SK-N-SH (cell line): ENCODE measurements around the gene ATR. TPM values are rescaled to one million over a fixed set of nuclear protein-coding genes. Genes with fewer than 3 reads are reported as not detected.
A peak's percentile ranks its signal among the peaks of the same experiment; 100 is the strongest.
"Not testable (repeated sequence)": the region's sequence is repeated elsewhere in the genome, so short reads cannot be mapped to it uniquely, and the experiment has no call there.

Experiments
- CTCF ChIA-PET: fragments of 300-600, 350-600 bp; formaldehyde crosslinking; extraction: SDS; loops from one replicate; lab custom pipeline; 2021; lab: Yijun Ruan, JAX
- POLR2A ChIA-PET: fragments of 350-600 bp; sonication (Branson Sonifier 250); formaldehyde crosslinking; extraction: SDS; loops from one replicate; lab custom pipeline; 2020; ENCODE audit warnings: antibody characterized with exemption, inconsistent platforms; lab: Yijun Ruan, JAX
- DNase-seq: peaks from one replicate; pipeline ENCODE4 v3.0.0; 2012
- H2AFZ ChIP-seq: fragments of 200-600 bp; sonication (generic); 2 replicates; pipeline ENCODE4 v1.8.1; 2016; ENCODE audit warnings: antibody characterized with exemption, mild to moderate bottlenecking, low read depth
- H3F3A ChIP-seq: fragments of 200-600 bp; sonication (generic); replicated peaks from 2 replicates; pipeline ENCODE3; 2016; ENCODE audit warnings: antibody characterized with exemption, mild to moderate bottlenecking; ENCODE audit not compliant: insufficient read depth
- H3K27ac ChIP-seq, 2 experiments: fragments of 200-500 bp in 1 of 2; fragments of 200-600 bp in 1 of 2; sonication (Bioruptor generic) in 1 of 2; sonication (generic), shearing (Covaris generic) in 1 of 2; 2 replicates each; pipeline versions ENCODE4 v1.5.1 to v1.6.1; 2014 to 2016; ENCODE audit warnings: low read depth in 2 of 2, inconsistent platforms in 1 of 2, low read length in 1 of 2, mild to moderate bottlenecking in 1 of 2, mixed read lengths in 1 of 2
- H3K27me3 ChIP-seq: fragments of 200-600 bp; sonication (generic), shearing (Covaris generic); 2 replicates; pipeline ENCODE4 v1.6.1; 2016; ENCODE audit warnings: mixed run types; ENCODE audit not compliant: insufficient read depth
- H3K36me3 ChIP-seq, 2 experiments: fragments of 200-500 bp in 1 of 2; fragments of 200-600 bp in 1 of 2; sonication (Bioruptor generic) in 1 of 2; sonication (generic) in 1 of 2; replicated peaks in 1 of 2; 2 replicates each; pipeline versions ENCODE3 to v1.5.1; 2014 to 2016; ENCODE audit warnings: low read length in 1 of 2, mild to moderate bottlenecking in 1 of 2; ENCODE audit not compliant: insufficient read depth in 2 of 2, control insufficient read depth in 1 of 2
- H3K4me1 ChIP-seq, 2 experiments: fragments of 200-500 bp in 1 of 2; fragments of 200-600 bp in 1 of 2; sonication (Bioruptor generic) in 1 of 2; sonication (generic), shearing (Covaris generic) in 1 of 2; 2 replicates each; pipeline versions ENCODE4 v1.5.1 to v1.6.1; 2014 to 2016; ENCODE audit warnings: low read depth in 1 of 2, low read length in 1 of 2, mixed run types in 1 of 2; ENCODE audit not compliant: insufficient read depth in 2 of 2, control insufficient read depth in 1 of 2
- H3K4me2 ChIP-seq: fragments of 200-600 bp; sonication (generic), shearing (Covaris generic); 2 replicates; pipeline ENCODE4 v1.6.1; 2017; ENCODE audit warnings: mixed run types
- H3K4me3 ChIP-seq, 2 experiments: fragments of 200-500 bp in 1 of 2; fragments of 200-600 bp in 1 of 2; sonication (Bioruptor generic) in 1 of 2; sonication (generic), shearing (Covaris generic) in 1 of 2; 2 replicates each; pipeline versions ENCODE4 v1.5.1 to v1.8.1; 2014 to 2016; ENCODE audit warnings: low read depth in 2 of 2, inconsistent platforms in 1 of 2, low read length in 1 of 2, mild to moderate bottlenecking in 1 of 2, mixed read lengths in 1 of 2, moderate library complexity in 1 of 2
- H3K79me2 ChIP-seq: fragments of 200-600 bp; sonication (generic); 2 replicates; pipeline ENCODE4 v1.8.1; 2017; ENCODE audit warnings: mild to moderate bottlenecking; ENCODE audit not compliant: insufficient read depth
- H3K9ac ChIP-seq: fragments of 200-600 bp; sonication (generic); 2 replicates; pipeline ENCODE4 v1.6.1; 2017; ENCODE audit warnings: mixed run types
- H3K9me2 ChIP-seq: fragments of 200-600 bp; sonication (generic); 2 replicates; pipeline ENCODE4 v1.6.1; 2017; ENCODE audit warnings: mixed run types
- H3K9me3 ChIP-seq: fragments of 200-600 bp; sonication (generic); 2 replicates; pipeline ENCODE4 v1.6.1; 2017; ENCODE audit warnings: mixed run types, mild to moderate bottlenecking, moderate library complexity
- H4K20me1 ChIP-seq: fragments of 200-600 bp; sonication (generic); 2 replicates; pipeline ENCODE4 v1.6.1; 2017; ENCODE audit warnings: mild to moderate bottlenecking, mixed run types; ENCODE audit not compliant: insufficient read depth
- CHD2 ChIP-seq: fragments of 150-350 bp; IDR thresholded peaks from 2 replicates; pipeline ENCODE4 v1.6.1; 2018; ENCODE audit warnings: low read length; ENCODE audit not compliant: partially characterized antibody
- GATA2 ChIP-seq: sonication (generic); formaldehyde crosslinking; IDR thresholded peaks from 2 replicates; pipeline ENCODE4 v1.5.0; 2020; ENCODE audit warnings: mild to moderate bottlenecking, missing genetic modification reagents
- JUND ChIP-seq: IDR thresholded peaks from 2 replicates; pipeline ENCODE4 v1.4.0; 2012
- MEF2A ChIP-seq: IDR thresholded peaks from 2 replicates; pipeline ENCODE4 v1.4.0; 2012; ENCODE audit warnings: low read depth, borderline replicate concordance
- NRF1 ChIP-seq: IDR thresholded peaks from 2 replicates; pipeline ENCODE4 v1.6.1; 2012; ENCODE audit warnings: low read depth, mild to moderate bottlenecking, low read length
- RXRA ChIP-seq: IDR thresholded peaks from 2 replicates; pipeline ENCODE4 v1.4.0; 2012; ENCODE audit warnings: low read depth, mild to moderate bottlenecking, borderline replicate concordance
- SIN3A ChIP-seq: IDR thresholded peaks from 2 replicates; pipeline ENCODE4 v1.6.1; 2012; ENCODE audit warnings: low read depth, mild to moderate bottlenecking, low read length, moderate library complexity, borderline replicate concordance
- TAF1 ChIP-seq: IDR thresholded peaks from 2 replicates; pipeline ENCODE4 v1.6.1; 2012; ENCODE audit warnings: low read depth, mild to moderate bottlenecking, low read length, moderate library complexity, borderline replicate concordance
- whole genome bisulfite sequencing: methylation state at CpG from one replicate; pipeline ENCODE4 v1.1.6; 2017; ENCODE audit warnings: low lambda C conversion rate; 5-methylcytosine and 5-hydroxymethylcytosine counted together
- polyA plus RNA-seq, 3 experiments: library from polyadenylated mRNA; depleted of rRNA; stranded (reverse); fragments of >200 nt; gene quantifications; 2 replicates each; pipeline ENCODE4 v1.2.3, GENCODE V29; 2012
- TF ChIP-seq, protein P1 (sequence below): IDR thresholded peaks from 2 replicates; pipeline ENCODE4 v1.6.1; 2012; ENCODE audit warnings: mild to moderate bottlenecking, low read depth, low read length, moderate library complexity
- TF ChIP-seq, protein P2 (sequence below): IDR thresholded peaks from 2 replicates; pipeline ENCODE4 v1.4.0; 2012; ENCODE audit warnings: low read depth, borderline replicate concordance

ATR gene
- polyA plus RNA-seq, 1 of the 3 experiments (the other 2 are of a cell fraction): 7.3 TPM

DNA sequence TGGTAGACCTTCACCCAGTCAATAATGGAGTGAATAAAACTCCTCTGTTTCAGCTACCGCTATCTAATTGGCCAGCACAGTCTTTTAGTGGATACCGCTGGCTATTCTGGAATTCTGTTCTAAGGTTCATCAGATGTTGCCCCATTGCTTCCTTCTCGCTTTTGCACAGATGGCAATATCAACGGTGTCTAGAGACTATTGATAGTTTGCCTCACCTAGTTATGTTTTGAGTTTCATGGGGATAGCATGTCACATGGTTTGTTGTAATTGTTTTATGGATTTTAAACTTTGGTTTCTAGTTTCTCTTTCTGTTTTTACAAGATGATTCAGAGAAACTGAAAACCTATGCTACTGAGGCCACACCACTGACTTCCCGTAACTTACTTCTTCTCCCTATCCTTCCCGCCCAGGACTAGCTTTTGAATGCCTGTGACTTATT is 132.7 kb downstream of the ATR start:
- Histone ChIP-seq H3K79me2 (peaks cover 68% of the 10 kb centered on the region), H3K4me2 (peak overlapping the region; percentile 75), H3K4me3 (peak overlapping the region; percentile 99 to 100; a peak in 2 of 4 replicates), H3F3A (peaks cover 24% of the 10 kb centered on the region), H3K36me3 (peaks cover 13% of the 10 kb centered on the region in 2 experiments), H3K4me1 (peaks cover 0 to 13% of the 10 kb centered on the region in 2 experiments; a peak in 2 of 4 replicates), H3K9ac (peak overlapping the region; percentile 99), H3K9me3 (no peaks in the 10 kb centered on the region), H3K27ac (no peak overlapping the region; a peak in 1 of 4 replicates), H3K9me2 (no peaks in the 10 kb centered on the region), H3K27me3 (no peaks in the 10 kb centered on the region), H4K20me1 (0 out of 2 replicates have a peak, but pooled peaks cover 7% of the 10 kb centered on the region), H2AFZ (no peak overlapping the region)
- WGBS: 94% methylated on average over 6 of the region's 6 CpGs
- ChIA-PET CTCF (interaction anchor here (1.1 kb wide), 1 partner anchor 11 kb away, joined by 4 read pairs; no protein-coding TSS in a partner anchor), POLR2A (no interaction called here)
- TF ChIP-seq, protein P1, sequence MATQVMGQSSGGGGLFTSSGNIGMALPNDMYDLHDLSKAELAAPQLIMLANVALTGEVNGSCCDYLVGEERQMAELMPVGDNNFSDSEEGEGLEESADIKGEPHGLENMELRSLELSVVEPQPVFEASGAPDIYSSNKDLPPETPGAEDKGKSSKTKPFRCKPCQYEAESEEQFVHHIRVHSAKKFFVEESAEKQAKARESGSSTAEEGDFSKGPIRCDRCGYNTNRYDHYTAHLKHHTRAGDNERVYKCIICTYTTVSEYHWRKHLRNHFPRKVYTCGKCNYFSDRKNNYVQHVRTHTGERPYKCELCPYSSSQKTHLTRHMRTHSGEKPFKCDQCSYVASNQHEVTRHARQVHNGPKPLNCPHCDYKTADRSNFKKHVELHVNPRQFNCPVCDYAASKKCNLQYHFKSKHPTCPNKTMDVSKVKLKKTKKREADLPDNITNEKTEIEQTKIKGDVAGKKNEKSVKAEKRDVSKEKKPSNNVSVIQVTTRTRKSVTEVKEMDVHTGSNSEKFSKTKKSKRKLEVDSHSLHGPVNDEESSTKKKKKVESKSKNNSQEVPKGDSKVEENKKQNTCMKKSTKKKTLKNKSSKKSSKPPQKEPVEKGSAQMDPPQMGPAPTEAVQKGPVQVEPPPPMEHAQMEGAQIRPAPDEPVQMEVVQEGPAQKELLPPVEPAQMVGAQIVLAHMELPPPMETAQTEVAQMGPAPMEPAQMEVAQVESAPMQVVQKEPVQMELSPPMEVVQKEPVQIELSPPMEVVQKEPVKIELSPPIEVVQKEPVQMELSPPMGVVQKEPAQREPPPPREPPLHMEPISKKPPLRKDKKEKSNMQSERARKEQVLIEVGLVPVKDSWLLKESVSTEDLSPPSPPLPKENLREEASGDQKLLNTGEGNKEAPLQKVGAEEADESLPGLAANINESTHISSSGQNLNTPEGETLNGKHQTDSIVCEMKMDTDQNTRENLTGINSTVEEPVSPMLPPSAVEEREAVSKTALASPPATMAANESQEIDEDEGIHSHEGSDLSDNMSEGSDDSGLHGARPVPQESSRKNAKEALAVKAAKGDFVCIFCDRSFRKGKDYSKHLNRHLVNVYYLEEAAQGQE: no peak
- TF ChIP-seq JUND (no peak), GATA2 (no peak), TAF1 (no peak), CHD2 (no peak), RXRA (no peak), SIN3A (no peak), NRF1 (no peak)
- TF ChIP-seq, protein P2, sequence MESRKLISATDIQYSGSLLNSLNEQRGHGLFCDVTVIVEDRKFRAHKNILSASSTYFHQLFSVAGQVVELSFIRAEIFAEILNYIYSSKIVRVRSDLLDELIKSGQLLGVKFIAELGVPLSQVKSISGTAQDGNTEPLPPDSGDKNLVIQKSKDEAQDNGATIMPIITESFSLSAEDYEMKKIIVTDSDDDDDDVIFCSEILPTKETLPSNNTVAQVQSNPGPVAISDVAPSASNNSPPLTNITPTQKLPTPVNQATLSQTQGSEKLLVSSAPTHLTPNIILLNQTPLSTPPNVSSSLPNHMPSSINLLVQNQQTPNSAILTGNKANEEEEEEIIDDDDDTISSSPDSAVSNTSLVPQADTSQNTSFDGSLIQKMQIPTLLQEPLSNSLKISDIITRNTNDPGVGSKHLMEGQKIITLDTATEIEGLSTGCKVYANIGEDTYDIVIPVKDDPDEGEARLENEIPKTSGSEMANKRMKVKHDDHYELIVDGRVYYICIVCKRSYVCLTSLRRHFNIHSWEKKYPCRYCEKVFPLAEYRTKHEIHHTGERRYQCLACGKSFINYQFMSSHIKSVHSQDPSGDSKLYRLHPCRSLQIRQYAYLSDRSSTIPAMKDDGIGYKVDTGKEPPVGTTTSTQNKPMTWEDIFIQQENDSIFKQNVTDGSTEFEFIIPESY: no peak
- DNase-seq: no peak

DNA sequence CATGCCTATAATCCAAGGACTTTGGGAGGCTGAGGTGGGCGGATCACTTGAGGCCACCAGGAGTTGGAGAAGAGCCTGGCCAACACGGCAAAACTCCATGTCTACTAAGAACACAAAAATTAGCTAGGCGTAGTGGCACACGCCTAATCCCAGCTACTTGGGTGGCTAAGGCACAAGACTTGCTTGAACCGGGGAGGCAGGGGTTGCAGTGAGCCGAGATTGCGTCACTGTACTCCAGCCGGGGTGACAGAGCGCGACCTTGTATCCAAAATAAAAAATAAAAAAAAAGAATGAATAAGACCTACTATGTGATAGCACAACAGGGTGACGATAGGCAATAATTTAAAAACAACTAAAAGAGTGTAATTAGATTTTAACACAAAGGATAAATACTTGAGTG is 134.2 kb downstream of the ATR start:
- POLR2A ChIA-PET: no interaction called here
- WGBS: 96% methylated on average over 11 of the region's 11 CpGs

DNA sequence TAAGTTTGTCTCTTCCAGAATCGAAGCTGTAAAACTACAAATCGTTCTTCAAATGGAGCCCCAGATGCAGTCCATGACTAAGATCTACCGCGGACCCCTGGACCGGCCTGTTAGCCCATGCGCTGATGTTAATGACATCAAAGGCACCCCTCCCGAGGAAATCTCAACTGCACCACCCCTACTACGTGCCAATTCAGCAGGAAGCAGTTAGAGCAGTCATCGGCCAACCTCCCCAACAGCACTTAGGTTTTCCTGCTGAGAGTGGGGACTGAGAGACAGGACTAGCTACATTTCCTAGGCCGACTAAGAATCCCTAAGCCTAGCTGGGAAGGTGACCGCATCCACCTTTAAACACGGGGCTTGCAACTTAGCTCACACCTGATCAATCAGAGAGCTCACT is 135.5 kb downstream of the ATR start:
- H3K9me3 ChIP-seq, H3K36me3 ChIP-seq, H3K4me1 ChIP-seq, H3F3A ChIP-seq, H3K9ac ChIP-seq, H3K4me2 ChIP-seq, H4K20me1 ChIP-seq, H3K4me3 ChIP-seq, H2AFZ ChIP-seq, POLR2A ChIA-PET, H3K9me2 ChIP-seq, H3K27me3 ChIP-seq, DNase-seq, H3K27ac ChIP-seq, CTCF ChIA-PET: not testable (repeated sequence)
- H3K79me2 ChIP-seq: peaks cover 86% of the 10 kb centered on the region
- 96% methylated on average over 12 of the region's 12 CpGs for WGBS

More for the DNA sequence above, 134.2 kb downstream of the ATR start:
- H3K4me1 ChIP-seq: peaks cover 0 to 13% of the 10 kb centered on the region in 2 experiments; a peak in 2 of 4 replicates
- peaks cover 2 to 7% of the 10 kb centered on the region in 2 experiments for H3K36me3 ChIP-seq
- TF ChIP-seq MEF2A: no peak
- H3K9me3 ChIP-seq: no peaks in the 10 kb centered on the region
- no peaks in the 10 kb centered on the region for H3K27me3 ChIP-seq
- H3K27ac ChIP-seq: no peak overlapping the region
- no peak for DNase-seq
- peaks cover 15% of the 10 kb centered on the region for H3F3A ChIP-seq
- H3K4me2 ChIP-seq: no peak overlapping the region
- H4K20me1 ChIP-seq: 0 out of 2 replicates have a peak, but pooled peaks cover 7% of the 10 kb centered on the region
- H3K79me2 ChIP-seq: peaks cover 83% of the 10 kb centered on the region
- H3K4me3 ChIP-seq: no peak overlapping the region
- H3K9me2 ChIP-seq: no peaks in the 10 kb centered on the region
- no peak overlapping the region for H2AFZ ChIP-seq
- CTCF ChIA-PET: no interaction called here
- H3K9ac ChIP-seq: no peak overlapping the region

DNA sequence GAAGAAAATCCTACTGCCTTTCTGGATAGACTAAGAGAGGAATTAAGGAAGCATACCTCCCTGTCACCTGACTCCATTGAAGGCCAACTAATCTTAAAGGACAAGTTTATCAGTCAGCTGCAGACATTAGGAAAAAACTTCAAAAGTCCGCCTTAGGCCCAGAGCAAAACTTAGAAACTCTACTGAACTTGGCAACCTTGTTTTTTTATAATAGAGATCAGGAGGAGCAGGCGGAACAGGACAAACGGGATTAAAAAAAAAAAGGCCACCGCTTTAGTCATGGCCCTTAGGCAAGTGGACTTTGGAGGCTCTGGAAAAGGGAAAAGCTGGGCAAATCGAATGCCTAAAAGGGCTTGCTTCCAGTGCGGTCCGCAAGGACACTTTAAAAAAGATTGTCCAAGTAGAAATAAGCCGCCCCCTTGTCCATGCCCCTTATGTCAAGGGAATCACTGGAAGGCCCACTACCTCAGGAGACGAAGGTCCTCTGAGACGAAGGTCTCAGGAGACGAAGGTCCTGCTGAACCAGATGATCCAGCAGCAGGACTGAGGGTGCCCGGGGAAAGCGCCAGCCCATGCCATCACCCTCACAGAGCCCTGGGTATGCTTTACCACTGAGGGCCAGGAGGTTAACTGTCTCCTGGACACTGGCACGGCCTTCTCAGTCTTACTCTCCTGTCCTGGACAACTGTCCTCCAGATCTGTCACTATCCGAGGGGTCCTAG is 138.9 kb downstream of the ATR start:
- H3K27me3 ChIP-seq, H3K4me2 ChIP-seq, H3K4me1 ChIP-seq, H3K9me3 ChIP-seq, H3K9me2 ChIP-seq, H3K4me3 ChIP-seq, CTCF ChIA-PET, H4K20me1 ChIP-seq, H2AFZ ChIP-seq, H3K27ac ChIP-seq, POLR2A ChIA-PET, H3K36me3 ChIP-seq, DNase-seq, H3K9ac ChIP-seq, H3F3A ChIP-seq: not testable (repeated sequence)
- 93% methylated on average over 15 of the region's 15 CpGs for WGBS
- H3K79me2 ChIP-seq: peaks cover 86% of the 10 kb centered on the region
